Measurements from ENCODE around the gene CYP2A6.

- no peak for TF ChIP-seq CTCF (conservative IDR thresholded peaks at IDR 0.05; ENCODE audit: low read depth in 2 of 2)
- TF ChIP-seq ZNF114 (CRISPR knock-in tag; IDR thresholded peaks at IDR 0.05): no peak
- no peak for TF ChIP-seq JUNB (IDR thresholded peaks at IDR 0.05; ENCODE audit: unreplicated experiment)
- TF ChIP-seq POLR2AphosphoS5 (IDR thresholded peaks at IDR 0.05; ENCODE audit: low read depth): no peak
- TF ChIP-seq NANOG (IDR thresholded peaks at IDR 0.05; ENCODE audit: borderline replicate concordance): no peak
- TF ChIP-seq CREB1 (CRISPR knock-in tag; IDR thresholded peaks at IDR 0.05; ENCODE audit: low read depth): no peak
- TF ChIP-seq EZH2phosphoT487 (IDR thresholded peaks at IDR 0.05; ENCODE audit: unreplicated experiment): no peak
- TF ChIP-seq EZH2 (IDR thresholded peaks at IDR 0.05; ENCODE audit: low read depth, unreplicated experiment): no peak
- TF ChIP-seq REST (IDR thresholded peaks at IDR 0.05; ENCODE audit: unreplicated experiment): no peak
- no peak for TF ChIP-seq ETS1 (IDR thresholded peaks at IDR 0.05)
Observed at GRCh38 chr19:40801426-40802299, 48.6 kb downstream of the CYP2A6 start.

All from GM23338 (cell line).